ENCODE results near the gene ITPKC.

GRCh38 chr19:40685563-40685962 is 31.3 kb upstream of the ITPKC start:
- TF ChIP-seq, protein P1, sequence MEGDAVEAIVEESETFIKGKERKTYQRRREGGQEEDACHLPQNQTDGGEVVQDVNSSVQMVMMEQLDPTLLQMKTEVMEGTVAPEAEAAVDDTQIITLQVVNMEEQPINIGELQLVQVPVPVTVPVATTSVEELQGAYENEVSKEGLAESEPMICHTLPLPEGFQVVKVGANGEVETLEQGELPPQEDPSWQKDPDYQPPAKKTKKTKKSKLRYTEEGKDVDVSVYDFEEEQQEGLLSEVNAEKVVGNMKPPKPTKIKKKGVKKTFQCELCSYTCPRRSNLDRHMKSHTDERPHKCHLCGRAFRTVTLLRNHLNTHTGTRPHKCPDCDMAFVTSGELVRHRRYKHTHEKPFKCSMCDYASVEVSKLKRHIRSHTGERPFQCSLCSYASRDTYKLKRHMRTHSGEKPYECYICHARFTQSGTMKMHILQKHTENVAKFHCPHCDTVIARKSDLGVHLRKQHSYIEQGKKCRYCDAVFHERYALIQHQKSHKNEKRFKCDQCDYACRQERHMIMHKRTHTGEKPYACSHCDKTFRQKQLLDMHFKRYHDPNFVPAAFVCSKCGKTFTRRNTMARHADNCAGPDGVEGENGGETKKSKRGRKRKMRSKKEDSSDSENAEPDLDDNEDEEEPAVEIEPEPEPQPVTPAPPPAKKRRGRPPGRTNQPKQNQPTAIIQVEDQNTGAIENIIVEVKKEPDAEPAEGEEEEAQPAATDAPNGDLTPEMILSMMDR (IDR thresholded peaks at IDR 0.05): no peak
- TF ChIP-seq EP300 (IDR thresholded peaks at IDR 0.05) (no peak), POLR2AphosphoS5 (IDR thresholded peaks at IDR 0.05) (no peak), POLR2A (IDR thresholded peaks at IDR 0.05) (no peak)
